ENCODE measurements around the gene APH1B.
"Not testable (repeated sequence)": the region's sequence is repeated elsewhere in the genome, so short reads cannot be mapped to it uniquely, and the experiment has no call there.

Gene APH1B

GRCh38 chr15:63232943-63233342, 44.5 kb upstream of the APH1B start:
- no peak overlapping the region for H3K4ac ChIP-seq (ENCODE audit: low read depth, low read length)
- no peak overlapping the region for H2BK5ac ChIP-seq (ENCODE audit: low read length)
- H4K8ac ChIP-seq (ENCODE audit: low read depth, low read length), result no peak overlapping the region
- H3K4me3 ChIP-seq (ENCODE audit: low read length), result no peak overlapping the region
- H2BK120ac ChIP-seq (ENCODE audit: low read depth, low read length), result no peak overlapping the region
- no peak for DNase-seq
- no peak overlapping the region for H3K56ac ChIP-seq (ENCODE audit: low read length)
- H3K27me3 ChIP-seq (ENCODE audit: insufficient read depth, low read length, poor library complexity), result no peaks in the 10 kb centered on the region
- no peak overlapping the region for H3K9ac ChIP-seq (ENCODE audit: low read length)
- H3K18ac ChIP-seq (ENCODE audit: low read length), result no peak overlapping the region
- H2AK5ac ChIP-seq (ENCODE audit: low read length), result no peak overlapping the region
- H2BK15ac ChIP-seq (replicated peaks; ENCODE audit: low read depth), result no peak overlapping the region
- H3K27ac ChIP-seq (ENCODE audit: low read depth, low read length), result no peak overlapping the region
- H3K79me2 ChIP-seq (ENCODE audit: control insufficient read depth, insufficient read depth, low read length), result no peaks in the 10 kb centered on the region
- no peak overlapping the region for H3K23ac ChIP-seq (ENCODE audit: low read length)
- no CpG with 5 or more reads among the region's 5 CpGs for WGBS (ENCODE audit: extremely low coverage, insufficient coverage, low lambda C conversion rate)
- H3K4me2 ChIP-seq (ENCODE audit: low read length), result no peak overlapping the region
- peaks cover 2% of the 10 kb centered on the region for H3K79me1 ChIP-seq (ENCODE audit: low read length)
- peaks cover 2% of the 10 kb centered on the region for H3K4me1 ChIP-seq (ENCODE audit: control insufficient read depth, low read depth, low read length)
- H3K36me3 ChIP-seq (ENCODE audit: control insufficient read depth, insufficient read depth, low read length), result no peaks in the 10 kb centered on the region
- H4K5ac ChIP-seq (ENCODE audit: low read length), result no peak overlapping the region

DNA sequence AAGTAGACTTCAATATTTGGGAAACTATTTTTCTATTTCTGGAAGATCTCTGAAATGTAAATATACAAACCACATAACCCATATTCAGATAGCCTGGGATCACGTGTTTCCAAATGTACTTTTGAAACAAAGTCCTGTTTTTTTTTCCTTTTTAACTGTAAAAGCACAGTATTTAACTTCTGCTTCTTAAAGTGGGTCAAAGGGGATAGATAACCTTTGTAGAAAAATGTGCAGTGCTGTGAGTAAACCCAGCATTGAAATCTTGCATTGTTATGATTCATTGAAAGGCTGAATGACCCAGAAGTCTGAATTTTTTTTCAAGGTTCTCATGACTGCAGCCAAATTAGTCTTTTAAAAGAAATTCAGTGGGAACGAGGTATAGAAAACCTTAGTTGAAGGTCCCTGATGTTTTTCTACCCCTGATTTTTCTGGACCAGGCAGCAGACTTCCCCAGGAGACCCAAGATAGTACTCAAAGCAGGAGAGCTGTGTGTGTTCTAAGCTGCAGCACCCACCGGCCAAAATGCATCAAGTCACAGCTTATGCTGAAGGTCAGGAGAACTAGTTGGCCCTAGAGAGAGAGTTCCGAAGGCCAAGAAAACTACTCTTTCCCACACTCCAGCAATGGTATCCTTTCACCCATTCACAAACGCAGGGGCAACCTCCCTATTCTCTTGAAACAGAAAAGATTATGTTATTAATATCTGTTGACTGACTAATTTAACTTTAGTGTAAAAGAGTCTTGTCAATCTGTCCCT, 43.6 kb upstream of the APH1B start:
- no peak overlapping the region for H2AK5ac ChIP-seq (ENCODE audit: low read length)
- H3K56ac ChIP-seq (ENCODE audit: low read length), result no peak overlapping the region
- H3K4me1 ChIP-seq (ENCODE audit: control insufficient read depth, low read depth, low read length), result peaks cover 2% of the 10 kb centered on the region
- no peak overlapping the region for H3K4me2 ChIP-seq (ENCODE audit: low read length)
- H4K5ac ChIP-seq (ENCODE audit: low read length), result no peak overlapping the region
- H3K9ac ChIP-seq (ENCODE audit: low read length), result no peak overlapping the region
- no peaks in the 10 kb centered on the region for H3K79me2 ChIP-seq (ENCODE audit: control insufficient read depth, insufficient read depth, low read length)
- H2BK120ac ChIP-seq (ENCODE audit: low read depth, low read length), result no peak overlapping the region
- no peak overlapping the region for H3K23ac ChIP-seq (ENCODE audit: low read length)
- no peaks in the 10 kb centered on the region for H3K27me3 ChIP-seq (ENCODE audit: insufficient read depth, low read length, poor library complexity)
- DNase-seq, result no peak
- H3K18ac ChIP-seq (ENCODE audit: low read length), result no peak overlapping the region
- H3K79me1 ChIP-seq (ENCODE audit: low read length), result peaks cover 2% of the 10 kb centered on the region
- no peak overlapping the region for H3K4ac ChIP-seq (ENCODE audit: low read depth, low read length)
- H3K27ac ChIP-seq (ENCODE audit: low read depth, low read length), result no peak overlapping the region
- no peak overlapping the region for H3K4me3 ChIP-seq (ENCODE audit: low read length)
- WGBS (ENCODE audit: extremely low coverage, insufficient coverage, low lambda C conversion rate), result no CpG with 5 or more reads among the region's 5 CpGs
- H4K8ac ChIP-seq (ENCODE audit: low read depth, low read length), result no peak overlapping the region
- H3K36me3 ChIP-seq (ENCODE audit: control insufficient read depth, insufficient read depth, low read length), result no peaks in the 10 kb centered on the region
- no peak overlapping the region for H2BK15ac ChIP-seq (replicated peaks; ENCODE audit: low read depth)
- no peak overlapping the region for H2BK5ac ChIP-seq (ENCODE audit: low read length)

DNA sequence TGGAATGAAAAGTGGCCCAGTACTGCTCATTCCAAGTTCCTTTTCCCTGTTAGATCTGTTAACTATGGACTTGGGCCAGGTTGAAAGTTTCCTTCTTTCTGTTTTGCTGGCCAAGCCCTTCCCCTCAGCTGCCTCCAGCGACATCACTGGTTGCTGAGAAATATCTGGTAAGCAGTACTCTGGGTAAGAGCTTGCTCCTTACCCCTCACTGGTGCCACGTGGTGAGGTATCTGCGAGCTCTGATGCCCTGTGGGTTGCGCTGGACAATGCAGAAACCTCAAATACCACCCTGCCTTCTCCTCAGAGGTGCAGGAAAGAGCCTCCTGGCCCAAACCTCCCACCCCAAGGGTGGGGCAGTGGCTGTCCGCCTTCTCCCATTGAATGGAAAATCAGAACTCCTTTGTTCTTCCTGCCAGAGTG, 42.9 kb upstream of the APH1B start:
- DNase-seq, result no peak
- H3K27ac ChIP-seq (ENCODE audit: low read depth, low read length), result no peak overlapping the region
- H3K36me3 ChIP-seq (ENCODE audit: control insufficient read depth, insufficient read depth, low read length), result no peaks in the 10 kb centered on the region
- H2AK5ac ChIP-seq (ENCODE audit: low read length), result no peak overlapping the region
- H3K4ac ChIP-seq (ENCODE audit: low read depth, low read length), result no peak overlapping the region
- H4K8ac ChIP-seq (ENCODE audit: low read depth, low read length), result no peak overlapping the region
- no peak overlapping the region for H3K9ac ChIP-seq (ENCODE audit: low read length)
- H3K56ac ChIP-seq (ENCODE audit: low read length), result peak overlapping the region; percentile 11
- no peak overlapping the region for H3K18ac ChIP-seq (ENCODE audit: low read length)
- H3K79me1 ChIP-seq (ENCODE audit: low read length), result peaks cover 2% of the 10 kb centered on the region
- WGBS (ENCODE audit: extremely low coverage, insufficient coverage, low lambda C conversion rate), result no CpG with 5 or more reads among the region's 5 CpGs
- H3K79me2 ChIP-seq (ENCODE audit: control insufficient read depth, insufficient read depth, low read length), result no peaks in the 10 kb centered on the region
- H2BK15ac ChIP-seq (replicated peaks; ENCODE audit: low read depth), result no peak overlapping the region
- H2BK120ac ChIP-seq (ENCODE audit: low read depth, low read length), result no peak overlapping the region
- H3K4me2 ChIP-seq (ENCODE audit: low read length), result no peak overlapping the region
- peak overlapping the region; percentile 90 for H3K23ac ChIP-seq (ENCODE audit: low read length)
- peaks cover 2% of the 10 kb centered on the region for H3K4me1 ChIP-seq (ENCODE audit: control insufficient read depth, low read depth, low read length)
- H2BK5ac ChIP-seq (ENCODE audit: low read length), result no peak overlapping the region
- H3K27me3 ChIP-seq (ENCODE audit: insufficient read depth, low read length, poor library complexity), result no peaks in the 10 kb centered on the region
- H3K4me3 ChIP-seq (ENCODE audit: low read length), result no peak overlapping the region
- no peak overlapping the region for H4K5ac ChIP-seq (ENCODE audit: low read length)

DNA sequence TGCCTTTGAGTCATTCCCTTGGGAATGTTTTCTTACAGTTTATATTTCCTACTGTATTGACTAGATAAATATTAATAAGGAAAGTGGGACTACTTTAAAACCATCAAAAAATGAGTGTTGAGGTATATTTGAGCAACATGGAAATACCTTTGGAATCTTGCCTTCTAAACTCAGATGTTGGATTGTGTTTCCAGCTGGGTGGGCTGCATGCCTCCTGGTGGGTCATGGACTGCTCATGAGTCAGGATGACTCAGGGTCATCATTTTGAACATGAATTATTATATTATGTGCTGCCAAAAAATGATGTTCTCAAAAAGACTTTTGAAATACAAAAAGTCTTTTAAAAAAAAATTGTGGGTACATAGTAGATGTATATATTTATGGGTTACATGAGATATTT, 41.1 kb upstream of the APH1B start:
- Histone ChIP-seq H4K5ac (ENCODE audit: low read length) (no peak overlapping the region), H2AK5ac (ENCODE audit: low read length) (no peak overlapping the region), H3K36me3 (ENCODE audit: control insufficient read depth, insufficient read depth, low read length) (no peaks in the 10 kb centered on the region), H3K56ac (ENCODE audit: low read length) (no peak overlapping the region), H2BK5ac (ENCODE audit: low read length) (no peak overlapping the region), H3K27me3 (ENCODE audit: insufficient read depth, low read length, poor library complexity) (no peaks in the 10 kb centered on the region), H3K79me1 (ENCODE audit: low read length) (peaks cover 2% of the 10 kb centered on the region), H3K79me2 (ENCODE audit: control insufficient read depth, insufficient read depth, low read length) (no peaks in the 10 kb centered on the region), H3K18ac (ENCODE audit: low read length) (no peak overlapping the region), H3K4me1 (ENCODE audit: control insufficient read depth, low read depth, low read length) (peaks cover 2% of the 10 kb centered on the region), H4K8ac (ENCODE audit: low read depth, low read length) (no peak overlapping the region), H3K9ac (ENCODE audit: low read length) (no peak overlapping the region), H2BK120ac (ENCODE audit: low read depth, low read length) (no peak overlapping the region), H3K4me2 (ENCODE audit: low read length) (no peak overlapping the region), H3K4ac (ENCODE audit: low read depth, low read length) (no peak overlapping the region), H3K23ac (ENCODE audit: low read length) (no peak overlapping the region), H3K27ac (ENCODE audit: low read depth, low read length) (no peak overlapping the region), H3K4me3 (ENCODE audit: low read length) (no peak overlapping the region), H2BK15ac (replicated peaks; ENCODE audit: low read depth) (no peak overlapping the region)
- DNase-seq, result no peak

GRCh38 chr15:63237086-63237485, 40.3 kb upstream of the APH1B start:
- H3K18ac ChIP-seq (ENCODE audit: low read length); H3K79me2 ChIP-seq (ENCODE audit: control insufficient read depth, insufficient read depth, low read length); H3K27ac ChIP-seq (ENCODE audit: low read depth, low read length); H3K36me3 ChIP-seq (ENCODE audit: control insufficient read depth, insufficient read depth, low read length); H2AK5ac ChIP-seq (ENCODE audit: low read length); H4K8ac ChIP-seq (ENCODE audit: low read depth, low read length); H4K5ac ChIP-seq (ENCODE audit: low read length); H3K4me2 ChIP-seq (ENCODE audit: low read length); H3K56ac ChIP-seq (ENCODE audit: low read length); H3K4ac ChIP-seq (ENCODE audit: low read depth, low read length); H3K23ac ChIP-seq (ENCODE audit: low read length); H3K79me1 ChIP-seq (ENCODE audit: low read length); H3K4me3 ChIP-seq (ENCODE audit: low read length); H2BK5ac ChIP-seq (ENCODE audit: low read length); H3K9ac ChIP-seq (ENCODE audit: low read length); H2BK15ac ChIP-seq (replicated peaks; ENCODE audit: low read depth); H2BK120ac ChIP-seq (ENCODE audit: low read depth, low read length); H3K27me3 ChIP-seq (ENCODE audit: insufficient read depth, low read length, poor library complexity); DNase-seq; H3K4me1 ChIP-seq (ENCODE audit: control insufficient read depth, low read depth, low read length): not testable (repeated sequence)
- WGBS (ENCODE audit: extremely low coverage, insufficient coverage, low lambda C conversion rate), result no CpG with 5 or more reads among the region's 1 CpG

- H4K5ac ChIP-seq (ENCODE audit: low read length), result no peak overlapping the region
- H3K27ac ChIP-seq (ENCODE audit: low read depth, low read length), result no peak overlapping the region
- no peak for DNase-seq
- no peak overlapping the region for H3K9ac ChIP-seq (ENCODE audit: low read length)
- H2AK5ac ChIP-seq (ENCODE audit: low read length), result no peak overlapping the region
- H2BK5ac ChIP-seq (ENCODE audit: low read length), result no peak overlapping the region
- no peak overlapping the region for H4K8ac ChIP-seq (ENCODE audit: low read depth, low read length)
- no peaks in the 10 kb centered on the region for H3K27me3 ChIP-seq (ENCODE audit: insufficient read depth, low read length, poor library complexity)
- H3K4me1 ChIP-seq (ENCODE audit: control insufficient read depth, low read depth, low read length), result peaks cover 2% of the 10 kb centered on the region
- no peak overlapping the region for H2BK120ac ChIP-seq (ENCODE audit: low read depth, low read length)
- H3K79me1 ChIP-seq (ENCODE audit: low read length), result peaks cover 2% of the 10 kb centered on the region
- H3K4ac ChIP-seq (ENCODE audit: low read depth, low read length), result no peak overlapping the region
- no peak overlapping the region for H3K4me2 ChIP-seq (ENCODE audit: low read length)
- no peaks in the 10 kb centered on the region for H3K79me2 ChIP-seq (ENCODE audit: control insufficient read depth, insufficient read depth, low read length)
- no peak overlapping the region for H2BK15ac ChIP-seq (replicated peaks; ENCODE audit: low read depth)
- no peak overlapping the region for H3K4me3 ChIP-seq (ENCODE audit: low read length)
- H3K36me3 ChIP-seq (ENCODE audit: control insufficient read depth, insufficient read depth, low read length), result no peaks in the 10 kb centered on the region
- H3K18ac ChIP-seq (ENCODE audit: low read length), result no peak overlapping the region
- no peak overlapping the region for H3K56ac ChIP-seq (ENCODE audit: low read length)
- no peak overlapping the region for H3K23ac ChIP-seq (ENCODE audit: low read length)
These were observed 39.2 kb upstream of the APH1B start for GRCh38 chr15:63238171-63238570.

All from mesendoderm (in vitro differentiated cells).